ENCODE results near the gene MUC6.

DNA sequence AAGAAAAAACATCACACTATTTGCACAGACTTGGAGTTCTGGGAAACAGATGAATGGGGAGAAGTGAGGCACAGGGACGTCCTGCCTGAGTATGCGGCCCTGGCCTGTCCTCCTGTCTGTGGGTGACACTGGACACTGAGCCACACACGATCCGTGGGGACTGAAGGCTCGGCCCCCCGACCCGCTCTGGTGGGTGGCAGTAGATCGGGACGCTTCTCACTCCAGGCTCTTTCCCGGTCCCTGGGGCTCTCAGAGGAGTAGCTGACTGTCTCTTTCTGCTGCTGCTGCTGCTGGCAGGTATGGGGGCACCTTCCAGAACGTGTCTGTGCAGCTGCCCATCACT lies 27.7 kb downstream of the MUC6 start:
- TF ChIP-seq, protein P1, sequence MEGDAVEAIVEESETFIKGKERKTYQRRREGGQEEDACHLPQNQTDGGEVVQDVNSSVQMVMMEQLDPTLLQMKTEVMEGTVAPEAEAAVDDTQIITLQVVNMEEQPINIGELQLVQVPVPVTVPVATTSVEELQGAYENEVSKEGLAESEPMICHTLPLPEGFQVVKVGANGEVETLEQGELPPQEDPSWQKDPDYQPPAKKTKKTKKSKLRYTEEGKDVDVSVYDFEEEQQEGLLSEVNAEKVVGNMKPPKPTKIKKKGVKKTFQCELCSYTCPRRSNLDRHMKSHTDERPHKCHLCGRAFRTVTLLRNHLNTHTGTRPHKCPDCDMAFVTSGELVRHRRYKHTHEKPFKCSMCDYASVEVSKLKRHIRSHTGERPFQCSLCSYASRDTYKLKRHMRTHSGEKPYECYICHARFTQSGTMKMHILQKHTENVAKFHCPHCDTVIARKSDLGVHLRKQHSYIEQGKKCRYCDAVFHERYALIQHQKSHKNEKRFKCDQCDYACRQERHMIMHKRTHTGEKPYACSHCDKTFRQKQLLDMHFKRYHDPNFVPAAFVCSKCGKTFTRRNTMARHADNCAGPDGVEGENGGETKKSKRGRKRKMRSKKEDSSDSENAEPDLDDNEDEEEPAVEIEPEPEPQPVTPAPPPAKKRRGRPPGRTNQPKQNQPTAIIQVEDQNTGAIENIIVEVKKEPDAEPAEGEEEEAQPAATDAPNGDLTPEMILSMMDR (IDR thresholded peaks at IDR 0.05) = no peak
- no peak for TF ChIP-seq POLR2AphosphoS5 (IDR thresholded peaks at IDR 0.05)
- TF ChIP-seq EP300 (IDR thresholded peaks at IDR 0.05) = no peak
- TF ChIP-seq POLR2A (IDR thresholded peaks at IDR 0.05; ENCODE audit: low read depth) = no peak
